Islet of Langerhans (tissue), 1 donor: ENCODE results near the gene FLVCR2.
"Not testable (repeated sequence)": the region's sequence is repeated elsewhere in the genome, so short reads cannot be mapped to it uniquely, and the experiment has no call there.

Experiments used
- FAIRE-seq: peaks from one replicate; lab custom pipeline; 2011; peaks lifted over from hg19 to GRCh38; lab: Jason Lieb, UNC

The FLVCR2 gene

DNA sequence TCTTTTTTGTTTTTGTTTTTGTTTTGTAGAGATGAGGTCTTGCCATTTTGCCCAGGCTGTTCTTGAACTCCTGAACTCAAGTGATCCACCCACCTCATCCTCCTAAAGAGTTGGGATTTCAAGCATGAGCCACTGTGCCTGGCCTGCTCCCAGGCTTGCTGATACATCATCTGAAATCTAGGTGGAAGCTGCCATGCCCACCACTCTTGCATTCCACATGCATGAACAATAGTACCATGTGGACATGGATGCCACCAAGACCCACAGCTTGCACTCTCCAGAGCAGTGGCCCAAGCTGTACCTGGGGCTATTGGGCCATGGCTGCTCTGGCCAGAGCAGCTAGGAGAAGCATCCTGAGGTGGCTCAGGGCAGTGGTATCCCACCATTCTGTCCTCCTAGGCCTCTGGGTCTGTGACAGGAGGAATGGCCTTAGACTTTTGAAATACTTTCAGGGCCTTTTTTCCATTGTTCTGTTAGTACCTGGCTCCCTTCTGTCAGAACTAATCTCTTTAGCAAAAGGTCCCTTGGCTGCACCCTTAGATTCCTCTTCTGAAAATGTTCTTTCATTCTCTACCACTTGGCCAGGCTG, 13.7 kb downstream of the FLVCR2 start:
- FAIRE-seq, result no peak

DNA sequence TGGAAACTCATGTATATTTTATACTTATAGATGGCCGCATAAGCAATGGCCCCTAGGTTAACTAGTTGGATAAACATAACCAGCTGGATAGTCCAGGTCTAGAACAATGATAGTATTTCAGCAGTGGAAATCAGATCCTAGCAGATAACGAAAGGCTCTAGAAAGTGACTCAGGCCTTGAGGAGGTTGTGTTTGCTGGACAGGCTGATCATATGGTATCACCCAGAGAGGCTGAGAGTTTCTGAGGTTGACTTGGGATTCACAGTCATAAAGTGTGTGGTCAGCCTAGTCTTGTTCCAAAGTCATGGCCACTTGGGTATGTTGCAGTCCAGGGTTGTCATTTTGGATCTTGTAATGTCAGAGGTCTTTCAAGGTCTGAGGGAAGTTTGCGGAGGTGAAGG, 16.8 kb downstream of the FLVCR2 start:
- no peak for FAIRE-seq

DNA sequence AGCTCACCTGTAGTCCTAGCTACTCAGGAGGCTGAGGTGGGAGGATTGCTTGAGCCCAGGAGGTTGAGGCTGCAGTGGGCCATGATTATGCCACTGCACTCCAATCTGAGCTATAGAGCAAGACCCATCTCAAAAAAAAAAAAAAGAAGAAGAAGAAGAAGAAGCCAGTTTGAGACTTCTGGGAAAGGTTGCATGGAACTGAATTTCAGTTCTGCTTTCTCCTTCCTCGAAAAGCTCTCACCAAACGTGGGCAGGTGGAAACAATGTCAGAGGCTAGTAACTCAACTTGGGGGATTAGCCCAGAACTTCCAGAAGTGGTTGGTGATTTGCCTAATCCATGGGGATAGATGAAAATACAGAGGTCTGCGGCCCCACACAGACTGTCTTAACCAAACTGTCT, 18.7 kb downstream of the FLVCR2 start:
- no peak for FAIRE-seq

DNA sequence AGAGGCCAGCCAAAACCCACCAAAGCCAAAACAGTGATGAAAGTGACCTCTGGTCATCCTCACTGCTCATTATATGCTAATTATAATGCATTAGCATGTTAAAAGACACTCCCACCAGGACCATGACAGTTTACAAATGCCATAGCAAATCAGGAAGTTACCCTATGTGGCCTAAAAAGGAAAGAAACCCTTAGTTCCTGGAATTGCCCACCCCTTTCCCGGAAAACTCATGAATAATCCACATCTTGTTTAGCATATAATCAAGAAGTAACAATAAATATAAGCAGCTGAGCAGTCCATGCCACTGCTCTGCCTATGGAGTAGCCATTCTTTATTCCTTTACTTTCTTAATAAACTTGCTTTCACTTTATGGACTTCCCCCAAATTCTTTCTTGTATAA, 21.7 kb downstream of the FLVCR2 start:
- not testable (repeated sequence) for FAIRE-seq

DNA sequence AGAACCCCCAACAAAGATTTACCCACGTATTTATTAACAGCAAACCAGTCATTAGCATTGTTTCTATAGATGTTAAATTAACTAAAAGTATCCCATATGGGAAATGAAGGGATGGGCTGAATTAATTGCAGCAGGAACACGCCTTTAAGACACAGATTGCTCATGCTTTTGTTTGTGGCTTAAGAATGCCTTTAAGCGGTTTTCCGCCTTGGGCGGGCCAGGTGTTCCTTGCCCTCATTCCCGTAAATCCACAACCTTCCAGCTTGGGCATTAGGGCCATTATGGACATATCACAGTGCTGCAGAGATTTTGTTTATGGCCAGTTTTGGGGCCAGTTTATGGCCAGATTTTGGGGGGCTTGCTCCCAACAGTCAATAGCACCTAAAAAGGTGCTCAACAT, 22.6 kb downstream of the FLVCR2 start:
- FAIRE-seq, result not testable (repeated sequence)

DNA sequence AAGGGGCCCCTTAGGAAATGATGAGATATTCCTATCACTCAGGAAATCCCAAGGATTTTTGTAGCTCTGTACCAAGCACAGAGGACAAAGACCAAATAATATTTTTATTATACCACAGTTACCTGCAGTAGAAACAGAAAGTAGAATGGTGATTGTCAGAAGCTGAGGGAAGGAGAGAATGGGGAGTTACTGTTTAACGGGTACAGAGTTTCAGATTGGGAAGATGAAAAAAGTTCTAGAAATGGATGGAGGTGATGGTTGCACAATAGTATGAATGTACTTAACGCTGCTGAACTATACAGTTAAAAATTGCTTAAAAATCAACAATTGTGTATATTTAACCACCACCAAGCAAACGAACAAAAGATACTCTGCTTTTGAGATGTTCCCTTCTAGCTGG, 24.1 kb downstream of the FLVCR2 start:
- FAIRE-seq, result no peak

DNA sequence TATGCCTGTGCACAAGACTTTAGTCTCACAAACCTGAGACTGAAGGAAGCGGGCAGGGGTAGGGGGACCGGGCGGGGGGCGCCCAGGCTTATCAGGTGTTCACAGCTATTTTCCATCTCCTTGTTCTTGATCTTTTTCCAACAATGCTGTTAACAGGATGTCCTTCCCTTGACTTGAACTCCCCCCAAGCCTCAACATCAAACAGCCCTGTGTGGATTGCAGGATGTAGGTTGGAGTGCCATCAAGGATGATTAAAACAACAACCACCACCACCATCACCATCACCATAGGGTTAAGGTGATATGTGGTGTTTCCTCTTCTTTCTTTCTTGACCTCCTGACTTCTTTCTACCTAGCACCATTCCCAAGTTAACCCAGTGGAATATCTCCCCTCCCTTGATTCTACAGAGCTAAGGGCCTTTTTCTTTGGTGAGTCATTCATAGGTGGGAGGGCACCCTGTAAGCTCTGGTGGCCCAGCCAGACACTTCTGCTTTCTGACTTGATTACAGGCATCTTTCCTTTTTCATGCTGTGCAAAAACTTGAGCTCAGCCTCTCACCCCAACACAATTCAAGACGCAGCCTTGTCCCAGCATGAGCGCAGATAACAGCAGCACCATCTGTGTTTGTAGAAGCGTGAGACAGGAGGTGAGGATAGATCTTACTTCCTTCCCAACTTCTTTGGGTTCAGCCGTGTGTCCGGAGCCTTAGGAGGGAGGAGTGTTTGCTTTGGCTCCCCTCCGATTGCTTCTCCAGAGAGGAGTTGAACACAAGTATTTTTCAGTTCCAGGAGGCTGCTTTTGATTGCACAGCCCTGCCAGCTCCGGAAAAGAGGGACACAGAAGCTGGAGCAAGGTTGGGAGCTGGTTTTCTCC, 26.8 kb downstream of the FLVCR2 start:
- no peak for FAIRE-seq

DNA sequence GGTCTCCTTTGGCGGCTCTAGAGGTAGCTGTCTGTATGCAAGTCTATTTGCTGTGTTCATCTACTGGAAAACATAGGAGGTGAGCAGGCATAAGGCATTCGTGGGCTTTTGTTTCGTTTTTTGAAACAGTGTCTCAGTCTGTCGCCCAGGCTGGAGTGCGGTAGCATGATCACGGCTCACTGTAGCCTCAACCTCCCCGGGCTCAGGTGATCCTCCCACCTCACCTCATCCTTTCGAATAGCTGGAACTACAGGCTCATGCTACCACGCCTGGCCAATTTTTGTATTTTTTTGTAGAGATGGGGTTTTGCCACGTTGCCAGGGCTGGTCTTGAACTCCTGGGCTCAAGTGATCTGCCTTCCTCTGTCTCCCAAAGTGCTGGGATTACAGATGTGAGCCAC, 27.5 kb downstream of the FLVCR2 start:
- FAIRE-seq, result no peak

DNA sequence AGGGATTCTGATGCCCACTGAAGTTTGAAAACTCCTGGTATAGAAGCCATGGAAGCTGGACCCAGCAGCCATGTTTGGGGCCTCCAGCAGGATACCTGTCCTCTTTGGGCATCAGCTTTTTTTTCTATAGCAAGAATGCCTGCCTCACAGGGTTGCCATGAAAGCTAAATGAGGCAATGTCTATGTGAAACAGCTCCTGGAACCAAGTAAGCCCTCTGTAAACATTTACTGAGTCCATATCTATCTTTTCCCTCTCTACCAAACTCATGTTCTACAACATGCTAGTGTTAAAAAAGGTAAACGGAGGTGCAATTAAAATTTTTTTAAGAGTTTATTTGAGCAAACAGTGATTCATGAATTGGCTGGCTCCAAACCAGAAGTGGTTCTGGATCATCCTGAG, 28.6 kb downstream of the FLVCR2 start:
- no peak for FAIRE-seq

DNA sequence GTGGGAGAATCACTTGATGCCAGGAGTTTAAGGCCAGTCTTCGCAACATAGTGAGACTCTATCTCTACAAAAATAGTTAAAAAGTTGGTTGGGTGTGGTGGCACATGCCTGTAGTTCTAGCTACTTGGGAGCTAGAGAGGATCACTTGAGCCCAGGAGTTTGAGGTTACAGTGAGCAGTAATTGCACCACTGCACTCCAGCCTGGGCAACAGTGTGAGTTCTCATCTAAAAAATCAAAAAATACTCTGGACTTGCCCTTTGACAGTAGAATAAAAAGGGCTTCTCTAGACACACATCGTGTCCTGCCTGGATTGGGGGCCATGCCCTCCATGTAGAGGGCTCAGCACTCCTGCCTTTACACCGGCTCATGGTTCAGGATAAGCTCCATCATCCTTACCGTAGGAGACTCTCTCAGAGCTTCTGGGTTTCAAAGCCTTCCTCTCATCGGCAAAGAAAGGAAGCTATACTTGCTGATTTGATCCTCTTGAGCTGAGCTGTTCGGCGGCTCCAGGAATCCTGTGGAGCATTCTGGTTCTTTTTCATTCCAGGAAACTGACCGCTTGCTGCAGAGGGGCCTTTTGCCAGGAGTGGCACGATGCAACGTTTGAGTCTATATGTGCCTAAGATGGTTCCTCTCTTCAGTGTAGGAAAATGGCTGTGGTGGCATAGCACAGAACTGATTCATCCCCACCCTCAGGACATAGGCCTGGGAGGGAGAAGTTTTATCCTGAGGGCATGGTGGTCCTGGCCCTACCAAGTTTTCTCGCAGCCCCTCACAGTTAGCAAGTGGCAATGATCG, 29.6 kb downstream of the FLVCR2 start:
- no peak for FAIRE-seq

DNA sequence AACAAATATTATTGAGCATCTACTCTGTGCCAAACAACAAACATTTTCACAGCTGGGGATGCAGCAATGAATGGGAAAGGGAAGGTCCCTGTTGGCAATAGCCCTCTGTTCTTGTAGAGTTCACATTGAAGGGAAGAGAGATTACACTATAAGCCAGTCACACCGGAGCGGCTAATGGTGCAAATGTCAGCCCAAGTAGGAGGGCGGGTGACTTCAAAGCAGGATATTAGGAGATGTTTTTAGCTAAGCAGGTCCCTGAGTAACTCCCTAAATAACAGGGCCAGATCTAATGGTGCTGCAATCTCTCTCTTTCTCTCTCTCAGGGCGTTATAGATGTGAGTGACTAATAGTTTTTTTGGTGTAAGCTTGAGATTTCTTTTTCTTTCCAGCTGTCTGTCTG, 30.7 kb downstream of the FLVCR2 start:
- FAIRE-seq, result no peak

DNA sequence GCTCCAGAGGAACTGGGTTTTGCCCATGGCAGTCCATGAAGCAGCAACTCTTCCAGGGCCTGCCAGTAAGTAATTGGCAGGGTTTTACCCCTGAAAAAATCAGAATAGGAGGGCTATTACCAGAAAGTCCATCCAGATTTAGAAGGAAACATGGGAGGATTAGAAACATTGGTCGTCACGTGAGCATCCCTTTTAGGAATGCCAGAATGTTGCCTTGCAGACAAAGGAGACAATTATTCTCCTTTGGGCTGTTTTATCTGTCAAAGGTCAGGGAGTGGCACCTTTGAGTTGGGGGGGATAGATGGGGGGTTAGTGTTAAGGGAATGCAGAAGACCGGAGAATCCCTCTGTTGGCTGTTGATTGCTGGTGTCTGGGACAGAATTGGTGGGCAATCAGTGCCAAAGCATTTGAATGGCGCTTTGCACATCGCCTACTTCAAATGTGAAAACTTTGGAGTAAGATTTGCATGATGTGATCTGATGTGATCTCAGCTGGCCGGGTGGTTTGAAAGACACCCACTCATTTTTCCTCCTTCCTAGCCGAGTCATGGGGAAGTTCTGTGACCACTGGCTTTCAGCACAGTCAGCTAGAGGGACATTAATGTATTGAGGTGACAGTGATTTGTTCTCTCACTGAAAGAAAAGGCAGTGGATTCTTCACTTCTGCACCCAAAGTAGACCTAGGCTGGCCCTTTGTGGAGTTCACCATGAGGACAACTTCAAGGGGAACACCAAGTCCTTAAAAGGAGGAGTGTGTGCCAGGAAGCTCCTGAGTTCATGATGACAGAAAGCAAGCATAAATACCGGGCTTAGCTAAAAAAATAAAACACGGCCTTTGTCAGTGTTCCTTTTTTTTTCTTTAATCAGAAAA, 31.4 kb downstream of the FLVCR2 start:
- FAIRE-seq, result no peak

DNA sequence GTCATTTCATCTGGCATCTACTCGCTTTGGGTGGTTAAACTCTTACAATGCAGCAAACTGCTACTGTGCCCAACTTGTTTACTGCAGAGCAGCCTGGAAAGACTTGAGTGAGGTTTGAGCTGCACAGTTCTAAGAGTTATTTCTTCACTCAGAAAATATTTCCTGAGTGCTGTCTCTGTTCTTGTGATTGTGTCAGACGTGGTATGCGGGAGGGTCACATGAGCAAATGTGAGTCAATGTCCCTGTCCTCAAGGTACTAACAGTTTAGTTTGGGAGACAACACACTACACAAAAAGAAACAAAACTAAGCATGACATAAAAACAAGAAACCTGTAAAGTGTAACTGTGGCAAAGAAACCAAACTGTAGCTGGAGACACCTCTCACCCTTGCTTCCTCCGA, 32.4 kb downstream of the FLVCR2 start:
- FAIRE-seq, result no peak

DNA sequence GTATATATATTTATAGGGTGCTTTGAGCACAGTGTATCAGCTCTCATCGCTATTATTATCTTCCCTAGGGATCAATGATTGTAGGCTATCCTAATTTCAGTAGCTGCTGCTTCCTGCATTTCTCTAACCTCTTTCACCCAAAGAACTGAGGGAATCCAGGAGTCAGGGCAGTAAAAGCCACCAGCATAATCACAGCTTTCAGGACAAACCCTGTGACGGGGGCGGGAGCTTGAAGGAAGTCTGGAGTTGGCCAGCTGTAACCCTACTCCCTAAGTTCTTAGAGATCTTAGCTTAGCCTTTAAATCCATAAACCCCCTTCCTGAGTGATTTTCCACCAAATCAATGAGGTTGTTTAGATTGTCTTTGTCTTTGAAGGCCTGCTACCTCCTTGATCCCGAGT, 33.7 kb downstream of the FLVCR2 start:
- no peak for FAIRE-seq

DNA sequence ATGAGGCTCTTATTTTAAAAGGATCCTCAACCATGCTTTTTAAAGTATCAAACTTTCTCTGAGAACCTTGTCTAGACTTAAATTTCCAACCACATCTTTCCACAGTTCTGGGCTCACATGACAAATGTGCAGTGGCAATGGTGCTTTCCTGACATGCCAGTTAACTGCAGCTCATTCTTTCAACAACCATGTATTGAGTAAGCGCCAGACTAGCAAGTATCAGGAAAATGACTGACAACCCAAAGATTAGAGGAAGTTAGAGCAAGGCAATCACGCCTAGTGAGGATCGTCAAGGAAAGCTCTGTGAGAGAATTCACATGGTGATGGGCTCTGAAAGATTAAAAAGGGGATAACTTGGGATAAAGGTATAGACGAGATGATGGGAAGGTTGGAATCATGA, 35.8 kb downstream of the FLVCR2 start:
- FAIRE-seq, result no peak

DNA sequence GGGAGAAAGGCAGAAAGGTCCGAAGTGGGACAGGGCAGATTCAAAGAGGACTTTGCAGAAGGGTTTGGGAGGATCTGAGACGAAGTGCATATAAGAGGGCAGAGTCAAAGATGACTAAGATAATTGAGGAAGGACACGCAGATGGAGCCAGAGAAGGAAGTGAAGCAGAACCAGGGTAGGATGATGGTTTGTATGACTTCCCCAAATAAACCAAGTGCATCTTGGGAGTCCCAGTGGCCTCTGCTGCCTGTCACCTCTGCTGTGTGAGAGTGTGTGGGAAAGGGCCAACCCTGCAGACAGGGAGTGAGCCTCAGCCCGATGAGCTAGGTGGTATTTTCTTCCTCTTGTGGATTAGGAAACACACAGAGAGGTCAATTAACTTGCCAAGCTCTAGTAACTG, 36.8 kb downstream of the FLVCR2 start:
- FAIRE-seq, result no peak

DNA sequence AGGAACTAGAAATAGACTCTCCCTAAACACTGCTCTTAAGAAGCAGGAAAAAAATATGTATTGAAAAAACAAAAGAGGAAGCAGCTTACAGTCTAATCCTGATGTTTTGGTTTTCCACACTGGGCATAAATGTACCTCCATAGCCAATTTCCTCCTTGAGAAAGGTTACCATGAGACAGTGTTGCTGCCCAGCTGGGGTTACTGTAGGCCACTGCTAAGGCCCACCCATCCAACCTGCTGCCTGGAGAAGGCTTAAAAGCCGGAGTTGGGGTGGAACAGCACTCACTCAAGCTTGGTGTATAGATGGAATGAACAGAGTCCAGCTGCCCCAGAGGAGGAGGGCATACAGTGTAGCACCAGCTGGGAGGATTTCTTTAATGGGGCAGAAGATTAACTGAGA, 41.1 kb downstream of the FLVCR2 start:
- FAIRE-seq, result no peak

DNA sequence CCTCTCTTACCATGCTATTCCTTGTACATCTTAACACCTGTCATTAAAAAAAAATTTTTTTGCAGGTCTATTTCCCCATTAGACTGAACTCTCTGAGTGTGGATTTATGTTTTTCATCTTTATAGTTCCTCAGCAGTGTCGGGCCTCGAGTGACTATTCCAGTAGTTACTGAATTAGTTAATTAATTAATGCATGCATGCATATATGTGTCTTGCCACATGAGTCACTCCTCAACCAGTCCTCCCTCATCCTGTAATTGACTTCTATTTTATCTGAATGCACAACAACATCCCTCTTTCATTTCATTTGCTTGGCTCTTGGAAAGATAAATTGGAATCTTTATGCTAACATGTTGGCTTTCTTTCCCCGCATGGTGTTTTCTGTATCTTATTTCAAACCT, 46.6 kb downstream of the FLVCR2 start:
- no peak for FAIRE-seq

DNA sequence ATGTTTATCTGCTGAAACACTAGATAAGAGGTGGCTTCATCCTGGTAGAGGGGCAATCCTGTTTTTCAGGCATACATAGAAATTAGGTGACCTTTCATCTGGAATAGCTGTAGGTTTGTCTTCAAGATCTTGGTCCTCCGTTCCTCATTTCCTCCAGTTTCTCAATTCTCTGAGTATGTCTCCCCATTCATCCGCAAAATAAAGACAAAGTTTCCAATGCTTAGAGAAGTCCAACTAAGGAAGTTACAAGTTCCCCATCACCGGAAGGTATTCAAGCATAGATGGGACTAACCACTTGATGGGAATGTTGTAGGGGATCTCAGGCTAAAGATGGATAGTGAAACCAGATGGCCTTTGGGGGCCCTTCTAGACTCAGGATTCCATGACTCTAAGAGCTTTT, 48.0 kb downstream of the FLVCR2 start:
- no peak for FAIRE-seq

DNA sequence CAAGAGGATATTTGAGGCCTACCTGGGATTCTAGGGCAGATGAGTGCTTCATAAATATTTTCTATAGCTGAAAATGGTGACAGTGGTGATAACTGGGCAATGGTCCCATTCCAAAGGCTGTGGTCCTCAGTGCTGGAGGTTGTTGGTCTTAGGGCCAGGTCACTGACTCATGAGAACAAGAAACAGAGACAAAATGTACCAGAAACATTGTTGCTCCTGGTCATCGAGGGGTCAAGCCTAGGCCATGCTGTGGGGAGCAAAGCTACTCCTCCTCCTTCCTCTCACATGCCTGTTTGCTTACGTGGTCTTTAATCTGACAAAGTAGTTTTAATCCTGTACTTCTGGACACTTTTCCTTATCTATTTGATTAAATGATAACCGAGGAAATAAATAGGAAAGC, 48.4 kb downstream of the FLVCR2 start:
- no peak for FAIRE-seq

DNA sequence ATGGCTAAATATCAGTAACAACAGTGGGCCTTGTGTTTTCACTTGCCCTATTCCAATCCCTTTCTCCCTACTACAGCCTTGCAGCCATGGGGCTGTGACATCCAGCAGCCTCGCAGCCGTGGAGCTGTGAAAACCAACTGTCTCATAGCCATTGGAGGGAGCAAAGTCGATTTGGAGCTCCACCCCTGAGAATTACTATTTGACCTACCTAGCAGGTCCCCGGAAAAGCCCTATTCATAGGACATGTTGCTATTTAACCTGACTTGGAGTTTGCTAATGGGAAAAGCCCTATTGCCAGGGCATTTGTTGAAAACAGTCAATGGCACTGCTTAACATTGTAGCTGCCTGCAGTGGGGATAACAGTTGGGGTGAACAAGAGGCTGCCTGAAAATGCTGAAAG, 49.0 kb downstream of the FLVCR2 start:
- FAIRE-seq, result no peak

DNA sequence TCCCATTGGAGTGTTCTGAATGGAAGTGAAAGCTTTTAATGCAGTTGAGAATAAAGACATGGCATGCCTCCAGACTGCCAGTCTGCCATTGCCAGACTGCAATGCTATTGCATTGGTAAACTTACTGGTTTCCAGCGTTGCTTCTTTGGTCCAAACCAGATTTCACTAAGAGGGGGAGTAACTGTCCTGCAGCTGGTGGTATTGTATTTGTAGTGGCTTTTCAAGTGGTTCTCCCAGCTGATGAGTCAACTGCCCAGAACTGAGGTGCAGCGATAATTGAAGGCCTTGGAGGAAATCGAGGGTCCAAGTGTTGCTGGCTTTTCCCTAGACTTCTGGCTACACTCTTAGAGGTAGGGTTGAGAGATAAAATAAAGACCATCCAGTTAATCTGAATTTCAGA, 50.4 kb downstream of the FLVCR2 start:
- FAIRE-seq, result no peak
